HG02981 (cell line): ENCODE data around the gene KCNG1.
A peak's percentile ranks its signal among the peaks of the same experiment; 100 is the strongest.
"Not testable (repeated sequence)": the region's sequence is repeated elsewhere in the genome, so short reads cannot be mapped to it uniquely, and the experiment has no call there.

Experiments
- ATAC-seq: cut with Tn5 transposase; IDR thresholded peaks from one replicate; pipeline ENCODE4 v1.9.1; 2021; ENCODE audit warnings: mild to moderate bottlenecking, moderate library complexity; ENCODE audit not compliant: unreplicated experiment

The KCNG1 gene

DNA sequence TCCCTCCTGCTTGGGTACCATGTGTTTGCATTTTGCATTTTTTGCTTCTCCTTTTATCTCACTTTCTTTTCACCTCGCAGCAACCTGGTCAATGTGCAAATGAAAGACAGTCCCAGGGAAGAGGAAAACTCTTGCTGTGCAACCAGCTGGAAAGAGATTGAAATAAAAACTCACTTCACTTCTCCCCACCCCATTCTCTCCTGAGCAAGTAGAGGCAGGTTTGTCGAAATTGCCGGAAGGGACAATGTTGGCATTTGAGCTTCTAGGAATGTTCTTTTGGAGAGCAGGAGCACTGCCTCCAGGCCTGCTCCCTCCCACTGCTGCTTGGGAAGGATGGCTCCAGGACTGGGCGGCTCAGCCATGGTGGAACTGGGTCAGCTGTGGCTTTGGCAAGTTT, 30.6 kb downstream of the KCNG1 start:
- ATAC-seq, result no peak

- no peak for ATAC-seq
Observed at GRCh38 chr20:50991076-50991475, 31.8 kb downstream of the KCNG1 start.

DNA sequence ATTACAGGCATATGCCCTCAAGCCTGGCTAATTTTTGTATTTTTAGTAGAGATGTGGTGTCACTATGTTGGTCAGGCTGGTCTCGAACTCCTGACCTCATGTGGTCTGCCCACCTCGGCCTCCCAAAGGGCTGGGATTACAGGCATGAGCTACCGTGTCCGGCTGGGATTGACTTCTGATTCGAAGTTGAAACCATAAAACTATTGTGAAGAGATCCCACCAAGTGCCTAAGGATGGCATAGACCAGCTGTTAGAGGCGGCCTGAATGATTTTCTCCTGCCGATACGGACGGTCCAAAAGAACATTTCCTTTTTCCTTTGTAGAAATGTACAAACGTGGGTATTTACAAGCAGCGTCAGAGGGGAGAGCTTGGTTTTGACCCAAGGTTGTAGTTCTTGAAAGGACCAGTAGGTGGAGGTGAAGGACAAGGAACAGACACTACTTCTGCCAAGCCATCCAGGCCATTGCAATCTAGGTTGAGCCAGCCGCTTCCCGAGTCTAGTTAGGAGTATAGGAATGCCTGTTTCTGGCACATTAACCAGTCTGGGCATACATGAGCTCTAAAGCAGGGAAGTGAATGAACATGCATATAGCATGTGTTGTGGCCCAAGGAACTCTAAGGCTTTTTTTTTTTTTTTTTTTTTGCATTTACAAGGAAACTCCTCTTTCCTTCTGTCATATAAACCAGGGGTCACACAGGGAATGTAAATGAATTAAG, 35.3 kb downstream of the KCNG1 start:
- no peak for ATAC-seq

DNA sequence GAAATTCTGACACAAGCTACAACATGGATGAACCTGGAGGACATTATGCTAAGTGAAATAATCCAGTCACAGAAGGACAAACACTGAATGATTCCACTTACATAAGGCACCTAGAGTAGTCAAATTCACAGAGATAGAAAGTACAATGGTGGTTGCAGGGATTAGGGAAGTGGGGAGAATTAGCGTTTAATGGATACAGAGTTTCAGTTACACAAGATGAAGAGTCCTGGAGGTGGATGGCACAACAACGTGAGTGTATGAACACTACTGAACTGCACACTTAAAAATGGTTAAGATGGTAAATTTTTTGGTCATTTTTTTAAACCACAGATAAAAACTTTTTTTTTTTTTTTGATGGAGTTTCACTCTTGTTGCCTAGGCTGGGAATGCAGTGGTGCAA, 39.6 kb downstream of the KCNG1 start:
- no peak for ATAC-seq

DNA sequence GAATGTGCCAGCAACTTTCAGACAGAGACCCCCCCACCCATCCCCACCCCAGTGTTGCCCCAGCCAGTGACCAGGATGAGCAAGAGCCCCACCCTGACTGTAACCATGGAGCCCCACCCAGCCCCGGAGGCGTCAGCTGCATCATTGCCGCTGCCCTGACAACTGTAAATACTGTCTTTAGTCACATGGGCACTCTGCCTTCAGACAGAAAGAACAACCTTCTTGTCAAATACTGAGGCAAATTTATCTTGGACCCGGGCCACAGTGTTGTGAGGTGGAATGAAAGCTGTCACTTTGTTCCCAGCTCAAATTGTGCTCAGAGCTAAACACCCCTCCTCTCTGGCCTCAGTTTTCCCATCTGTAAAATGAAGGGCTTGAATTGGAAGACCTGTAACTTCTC, 40.5 kb downstream of the KCNG1 start:
- no peak for ATAC-seq

- no peak for ATAC-seq
Observed at GRCh38 chr20:50981714-50982048, 41.2 kb downstream of the KCNG1 start.

GRCh38 chr20:50980851-50981713, 41.8 kb downstream of the KCNG1 start:
- no peak for ATAC-seq

DNA sequence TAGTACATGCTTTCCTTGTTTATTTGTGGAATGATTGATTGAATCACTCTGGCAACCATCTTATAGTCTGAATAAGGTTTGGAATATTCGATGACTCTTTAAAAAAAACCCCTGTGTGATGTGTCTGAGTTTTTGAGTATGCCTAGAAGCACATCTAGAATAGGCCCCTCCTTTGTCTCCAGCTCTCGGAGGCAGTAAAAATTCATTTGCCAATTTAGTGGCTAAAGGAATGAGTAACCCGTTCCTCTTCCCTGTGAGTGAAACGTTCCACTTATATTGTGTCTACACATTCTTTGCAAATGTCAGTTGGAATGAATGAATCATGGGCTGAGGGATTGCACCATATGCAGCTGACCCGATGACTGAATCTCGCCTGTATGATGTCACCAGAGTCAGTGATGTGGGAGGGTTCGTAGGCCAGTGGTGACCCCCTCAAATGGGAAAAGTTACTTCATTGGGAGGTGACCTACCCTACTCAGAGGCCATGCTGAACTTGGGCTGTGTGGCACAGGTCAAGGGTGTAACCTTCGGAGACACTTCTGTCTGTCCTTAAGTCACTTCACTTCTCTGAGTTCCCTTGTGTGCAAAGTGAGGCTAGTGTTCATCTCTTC, 42.7 kb downstream of the KCNG1 start:
- no peak for ATAC-seq

DNA sequence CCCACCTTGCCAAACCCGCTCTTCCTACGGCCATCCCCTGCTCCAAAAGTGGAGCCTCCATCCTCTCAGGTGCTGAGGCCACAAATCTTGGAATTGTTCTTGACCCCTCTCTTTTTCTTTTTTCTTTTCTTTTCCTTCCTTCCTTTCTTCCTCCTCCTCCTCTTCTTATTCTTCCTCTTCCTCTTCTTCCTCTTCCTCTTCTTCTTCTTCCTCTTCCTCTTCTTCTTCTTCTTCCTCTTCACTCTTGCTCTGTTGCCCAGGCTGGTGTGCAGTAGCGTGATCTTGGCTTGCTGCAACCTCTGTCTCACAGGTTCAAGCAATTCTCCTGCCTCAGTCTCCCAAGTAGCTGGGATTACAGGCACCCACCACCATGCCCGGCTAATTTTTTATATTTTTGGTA, 44.4 kb downstream of the KCNG1 start:
- ATAC-seq, result not testable (repeated sequence)

DNA sequence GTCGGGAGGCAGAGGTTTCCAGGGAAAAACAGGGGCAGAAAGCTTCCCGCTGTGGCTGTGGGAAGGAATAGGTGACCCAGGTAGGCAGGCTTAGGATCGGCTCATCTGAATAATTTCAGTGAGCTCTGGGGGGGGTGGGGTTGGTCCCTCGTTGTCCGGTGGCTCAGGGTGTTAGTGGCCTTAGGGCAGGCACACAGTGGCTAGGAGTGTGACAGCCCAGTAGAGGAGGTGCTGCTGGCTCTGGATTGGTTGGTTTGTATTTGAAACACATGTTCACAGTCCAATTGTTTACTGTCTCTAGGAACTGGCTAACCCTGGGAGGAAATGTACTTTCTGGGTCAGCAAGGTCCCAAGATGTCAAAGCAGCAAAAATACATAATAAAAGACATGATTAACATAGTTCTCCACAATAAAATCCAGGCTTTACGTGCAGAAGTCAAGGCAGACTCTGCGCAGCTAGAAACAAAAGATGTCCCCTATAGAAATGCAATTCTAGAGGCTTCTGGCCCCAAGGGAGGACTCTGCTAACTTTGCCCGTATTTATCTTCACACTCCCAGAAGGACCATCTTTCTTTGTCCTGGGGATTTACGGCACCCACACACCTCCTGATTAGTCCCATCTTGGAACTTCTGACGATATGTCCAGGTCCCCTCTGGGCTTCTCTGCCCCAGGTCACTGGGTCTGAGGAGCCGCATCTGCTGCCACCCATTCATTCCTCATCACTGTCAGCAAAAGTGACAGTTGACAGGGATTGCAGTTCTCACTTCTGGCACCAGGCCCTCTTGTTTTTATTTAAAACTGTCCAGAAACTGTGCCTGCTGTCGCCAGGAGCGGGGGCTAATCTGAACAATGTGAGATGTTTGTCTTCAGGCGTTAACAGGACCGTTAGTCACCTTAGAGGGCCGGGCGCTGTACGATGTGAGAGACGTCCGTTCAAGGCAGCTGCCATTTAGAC, 45.6 kb downstream of the KCNG1 start:
- no peak for ATAC-seq

DNA sequence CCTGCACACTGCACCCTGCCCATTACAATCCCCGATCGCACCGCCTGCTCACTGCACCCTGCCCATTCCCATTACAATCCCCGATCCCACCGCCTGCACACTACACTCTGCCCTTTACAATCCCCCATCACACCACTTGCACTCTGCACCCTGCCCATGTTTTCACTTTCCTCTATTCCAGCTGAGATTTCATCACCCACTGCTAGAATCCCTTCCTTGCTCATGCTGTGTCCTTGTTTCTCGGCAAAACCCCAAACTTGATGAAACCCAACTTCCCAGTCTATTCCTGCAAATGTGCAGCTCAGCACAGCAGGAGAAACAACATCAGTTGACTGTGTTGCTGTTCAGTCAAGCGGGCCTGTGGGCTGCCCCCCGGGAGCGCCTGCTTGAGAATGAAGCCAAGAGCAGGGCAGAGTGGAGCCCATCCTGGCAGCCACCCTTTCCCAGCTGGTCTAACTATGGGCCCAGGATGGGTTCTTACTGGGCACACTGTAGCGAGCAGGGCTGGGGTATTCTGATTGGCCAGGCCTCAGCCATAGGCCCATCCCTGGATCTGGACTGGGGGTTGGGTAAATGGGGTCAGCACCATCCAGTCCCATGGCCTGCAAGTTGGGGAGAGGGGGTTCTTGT, 47.1 kb downstream of the KCNG1 start:
- no peak for ATAC-seq

- ATAC-seq, result no peak
Observed at GRCh38 chr20:50969912-50970311, 53.0 kb downstream of the KCNG1 start.

- no peak for ATAC-seq
Observed at GRCh38 chr20:50969435-50969834, 53.5 kb downstream of the KCNG1 start.

- no peak for ATAC-seq
Observed at GRCh38 chr20:50968289-50968688, 54.6 kb downstream of the KCNG1 start.

DNA sequence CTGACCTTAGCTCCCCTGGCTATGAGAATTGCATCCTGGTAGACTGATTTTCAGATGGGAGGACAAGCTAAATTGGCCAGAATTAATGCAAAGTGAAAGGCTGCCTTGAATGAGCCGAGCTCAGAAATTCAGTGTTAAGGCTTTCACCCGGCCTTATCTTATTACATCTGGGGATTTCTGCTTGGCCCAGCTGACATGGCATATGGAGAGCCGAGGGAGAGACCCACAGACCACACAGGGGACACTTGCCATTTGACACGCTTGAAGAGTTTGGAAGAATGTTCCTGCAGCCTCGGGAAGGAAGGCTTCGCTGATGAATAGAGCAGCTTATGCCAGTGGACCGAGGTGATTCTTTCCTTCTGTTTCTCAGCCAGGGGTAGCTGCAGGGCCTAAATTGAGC, 55.3 kb downstream of the KCNG1 start:
- no peak for ATAC-seq

GRCh38 chr20:50959543-50960126, 63.3 kb downstream of the KCNG1 start:
- no peak for ATAC-seq

DNA sequence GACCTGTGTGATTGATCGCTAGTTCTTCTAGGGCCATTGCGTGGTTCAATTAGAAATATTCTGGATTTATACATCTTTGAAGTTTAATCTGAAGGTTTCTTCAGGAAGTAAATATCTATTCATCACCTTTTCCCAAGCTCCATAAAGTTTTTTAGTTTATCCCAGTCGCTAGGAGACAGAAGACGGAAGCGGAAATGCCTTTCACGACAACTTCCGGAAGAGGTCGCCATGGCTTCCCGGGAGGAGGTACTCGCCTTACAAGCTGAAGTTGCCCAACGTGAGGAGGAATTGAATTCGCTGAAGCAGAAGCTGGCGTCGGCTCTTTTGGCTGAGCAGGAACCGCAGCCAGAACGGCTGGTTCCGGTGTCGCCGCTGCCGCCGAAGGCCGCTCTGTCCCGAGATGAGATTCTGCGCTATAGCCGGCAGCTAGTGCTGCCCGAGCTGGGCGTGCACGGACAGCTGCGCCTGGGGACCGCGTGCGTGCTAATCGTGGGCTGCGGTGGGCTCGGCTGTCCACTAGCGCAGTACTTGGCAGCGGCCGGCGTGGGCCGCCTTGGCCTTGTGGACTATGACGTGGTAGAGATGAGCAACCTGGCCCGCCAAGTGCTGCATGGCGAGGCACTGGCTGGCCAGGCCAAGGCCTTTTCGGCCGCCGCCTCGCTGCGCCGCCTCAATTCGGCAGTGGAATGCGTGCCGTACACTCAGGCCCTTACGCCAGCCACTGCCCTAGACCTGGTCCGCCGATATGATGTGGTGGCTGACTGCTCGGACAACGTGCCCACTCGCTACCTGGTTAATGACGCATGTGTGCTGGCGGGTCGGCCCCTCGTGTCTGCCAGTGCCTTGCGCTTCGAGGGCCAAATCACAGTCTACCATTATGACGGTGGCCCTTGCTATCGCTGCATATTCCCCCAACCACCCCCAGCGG, 64.0 kb downstream of the KCNG1 start, which contains the start of gene MOCS3:
Gene MOCS3 (plus strand): TSS at position 204 of the 928 bp plus-strand sequence. CDS start 25 bp downstream, at position 229.
- ATAC-seq, result peak; percentile 70

GRCh38 chr20:50957798-50958614, 64.9 kb downstream of the KCNG1 start, which contains the start of gene DPM1:
Gene DPM1, minus strand, starts transcription at chr20:50958532. Its CDS starts 9 bp downstream, at chr20:50958523.
- peak; percentile 58 for ATAC-seq
